GM18505 (cell line): ENCODE data around the gene AATK.

Experiments used
- ATAC-seq: cut with Tn5 transposase; IDR thresholded peaks from one replicate; pipeline ENCODE4 v1.9.1; 2021; ENCODE audit not compliant: unreplicated experiment
- POLR2A ChIP-seq: IDR thresholded peaks from 4 replicates; pipeline ENCODE4 v1.6.1; 2011; ENCODE audit warnings: borderline replicate concordance; ENCODE audit not compliant: insufficient read depth, insufficient read length; ENCODE audit errors: extremely low read depth

Gene AATK

GRCh38 chr17:81166033-81166492 is at the start of gene AATK:
Gene AATK, minus strand, starts transcription at chr17:81166221. Its CDS starts 229 bp downstream, at chr17:81165992.
- no peak for ATAC-seq
- TF ChIP-seq POLR2A = no peak

- no peak for TF ChIP-seq POLR2A
- ATAC-seq = no peak
These were observed 48.0 kb upstream of the AATK start for GRCh38 chr17:81213978-81214377.

GRCh38 chr17:81212365-81212764 is 46.3 kb upstream of the AATK start:
- TF ChIP-seq POLR2A = no peak
- no peak for ATAC-seq

- no peak for TF ChIP-seq POLR2A
These were observed 44.8 kb upstream of the AATK start for GRCh38 chr17:81210868-81211267.

GRCh38 chr17:81210466-81210865 is 44.4 kb upstream of the AATK start:
- ATAC-seq = no peak
- TF ChIP-seq POLR2A = no peak

More at GRCh38 chr17:81210868-81211267, 44.8 kb upstream of the AATK start:
- no peak for ATAC-seq

- ATAC-seq = no peak
These were observed 43.1 kb upstream of the AATK start for GRCh38 chr17:81209141-81209540.

GRCh38 chr17:81208651-81209050 is 42.6 kb upstream of the AATK start:
- no peak for TF ChIP-seq POLR2A
- no peak for ATAC-seq

More at GRCh38 chr17:81209141-81209540, 43.1 kb upstream of the AATK start:
- TF ChIP-seq POLR2A = no peak

- ATAC-seq = no peak
- TF ChIP-seq POLR2A = no peak
These were observed 41.9 kb upstream of the AATK start for GRCh38 chr17:81207610-81208581.

- TF ChIP-seq POLR2A = no peak
- no peak for ATAC-seq
These were observed 40.6 kb upstream of the AATK start for GRCh38 chr17:81206657-81207056.

- no peak for TF ChIP-seq POLR2A
- ATAC-seq = no peak
These were observed 40.1 kb upstream of the AATK start for GRCh38 chr17:81206166-81206565.

GRCh38 chr17:81204578-81204977 is 38.6 kb upstream of the AATK start:
- no peak for TF ChIP-seq POLR2A
- no peak for ATAC-seq

- TF ChIP-seq POLR2A = no peak
- no peak for ATAC-seq
These were observed 37.1 kb upstream of the AATK start for GRCh38 chr17:81203136-81203535.

- no peak for TF ChIP-seq POLR2A
- no peak for ATAC-seq
These were observed 36.3 kb upstream of the AATK start for GRCh38 chr17:81202318-81202717.

GRCh38 chr17:81200695-81201580 is 34.9 kb upstream of the AATK start:
- no peak for TF ChIP-seq POLR2A
- no peak for ATAC-seq

- ATAC-seq = no peak
- TF ChIP-seq POLR2A = no peak
These were observed 34.2 kb upstream of the AATK start for GRCh38 chr17:81200201-81200600.
